Right atrium auricular region (tissue), 2 donors: ENCODE data around the gene ITM2C. TPM values are rescaled to one million over a fixed set of nuclear protein-coding genes. Genes with fewer than 3 reads are reported as not detected.

Experiments
- DNase-seq: peaks from one replicate; pipeline ENCODE4 v3.0.0-alpha.2; 2019; ENCODE audit warnings: low spot score
- H3K27ac ChIP-seq, 2 donors: fragments of 200-600 bp; sonication (generic); 1 replicate in 1 of 2; 2 replicates in 1 of 2; pipeline ENCODE4 v1.5.1; 2016 to 2019
- H3K27me3 ChIP-seq, 2 donors: fragments of 200-600 bp; sonication (generic); one replicate each; pipeline versions ENCODE4 v1.5.1 to v1.6.0; 2017 to 2019
- H3K36me3 ChIP-seq: fragments of 200-600 bp; sonication (generic); one replicate; pipeline ENCODE4 v1.5.1; 2016
- H3K4me1 ChIP-seq, 2 donors: fragments of 200-600 bp; sonication (generic); one replicate each; pipeline versions ENCODE4 v1.5.1 to v1.6.0; 2017 to 2019
- H3K4me3 ChIP-seq, 2 donors: fragments of 200-600 bp; sonication (generic); 1 replicate in 1 of 2; 2 replicates in 1 of 2; pipeline ENCODE4 v1.5.1; 2017 to 2019; ENCODE audit warnings: mild to moderate bottlenecking in 1 of 2, moderate library complexity in 1 of 2
- H3K9me3 ChIP-seq, 2 donors: fragments of 200-600 bp; sonication (generic); one replicate each; pipeline ENCODE4 v1.5.1; 2019
- total RNA-seq, 2 donors: library from RNA; depleted of rRNA; stranded (reverse); fragments of >200 nt; gene quantifications; one replicate each; pipeline ENCODE4 v1.1.0, GENCODE V29; 2016
- TF ChIP-seq, protein P1 (sequence below), 2 donors: fragments of 200-600 bp; sonication (generic); IDR thresholded peaks; one replicate each; pipeline ENCODE4 v1.5.1; 2019; ENCODE audit warnings: antibody characterized with exemption in 2 of 2

ITM2C gene
- total RNA-seq, 2 donors from 2014 or later: 35.8 to 38.3 TPM

- TF ChIP-seq, protein P1, sequence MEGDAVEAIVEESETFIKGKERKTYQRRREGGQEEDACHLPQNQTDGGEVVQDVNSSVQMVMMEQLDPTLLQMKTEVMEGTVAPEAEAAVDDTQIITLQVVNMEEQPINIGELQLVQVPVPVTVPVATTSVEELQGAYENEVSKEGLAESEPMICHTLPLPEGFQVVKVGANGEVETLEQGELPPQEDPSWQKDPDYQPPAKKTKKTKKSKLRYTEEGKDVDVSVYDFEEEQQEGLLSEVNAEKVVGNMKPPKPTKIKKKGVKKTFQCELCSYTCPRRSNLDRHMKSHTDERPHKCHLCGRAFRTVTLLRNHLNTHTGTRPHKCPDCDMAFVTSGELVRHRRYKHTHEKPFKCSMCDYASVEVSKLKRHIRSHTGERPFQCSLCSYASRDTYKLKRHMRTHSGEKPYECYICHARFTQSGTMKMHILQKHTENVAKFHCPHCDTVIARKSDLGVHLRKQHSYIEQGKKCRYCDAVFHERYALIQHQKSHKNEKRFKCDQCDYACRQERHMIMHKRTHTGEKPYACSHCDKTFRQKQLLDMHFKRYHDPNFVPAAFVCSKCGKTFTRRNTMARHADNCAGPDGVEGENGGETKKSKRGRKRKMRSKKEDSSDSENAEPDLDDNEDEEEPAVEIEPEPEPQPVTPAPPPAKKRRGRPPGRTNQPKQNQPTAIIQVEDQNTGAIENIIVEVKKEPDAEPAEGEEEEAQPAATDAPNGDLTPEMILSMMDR (IDR thresholded peaks at IDR 0.05): no peak
- Histone ChIP-seq H3K27me3 (no peaks in the 10 kb centered on the region), H3K4me3 (no peak overlapping the region), H3K36me3 (peaks cover 4% of the 10 kb centered on the region), H3K27ac (no peak overlapping the region), H3K9me3 (no peaks in the 10 kb centered on the region), H3K4me1 (peaks cover 0 to 23% of the 10 kb centered on the region in 2 donors)
- no peak for DNase-seq
These were observed 7.6 kb downstream of the ITM2C start for GRCh38 chr2:230872151-230872967.

DNA sequence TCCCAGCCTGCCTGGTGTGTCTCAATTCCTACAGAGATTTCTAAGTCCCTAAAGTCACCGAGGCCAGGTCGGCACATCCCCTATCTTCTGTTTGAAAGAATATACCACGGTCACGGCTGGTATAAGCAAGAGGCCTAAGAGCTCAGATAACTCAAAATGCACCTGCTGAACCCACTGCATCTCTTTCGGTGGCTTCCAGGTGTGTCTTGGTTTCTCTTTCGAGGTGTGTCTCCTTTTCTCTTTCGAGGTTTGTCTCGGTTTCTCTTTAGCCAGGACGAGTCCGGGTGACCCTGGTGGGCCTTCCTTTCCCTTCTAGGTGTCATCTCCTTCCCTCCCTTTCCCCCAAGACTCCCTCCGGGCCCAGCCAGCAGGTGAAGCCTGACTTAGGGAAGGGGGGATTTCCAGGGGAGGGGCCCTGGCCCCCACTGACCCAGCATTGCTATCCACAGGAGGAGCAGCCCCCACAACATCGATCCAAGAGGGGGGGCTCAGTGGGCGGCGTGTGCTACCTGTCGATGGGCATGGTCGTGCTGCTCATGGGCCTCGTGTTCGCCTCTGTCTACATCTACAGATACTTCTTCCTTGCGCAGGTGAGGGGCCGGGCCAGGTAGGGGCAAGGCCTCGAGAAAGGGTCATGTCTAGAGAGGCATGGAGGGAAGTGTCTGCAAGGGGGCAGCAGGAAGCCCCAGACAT is 8.4 kb downstream of the ITM2C start:
- H3K4me3 ChIP-seq: no peak overlapping the region
- no peaks in the 10 kb centered on the region for H3K27me3 ChIP-seq
- H3K9me3 ChIP-seq: no peaks in the 10 kb centered on the region
- no peak for DNase-seq
- TF ChIP-seq, protein P1 (IDR thresholded peaks at IDR 0.05): no peak
- peaks cover 0 to 20% of the 10 kb centered on the region in 2 donors for H3K4me1 ChIP-seq
- peaks cover 4% of the 10 kb centered on the region for H3K36me3 ChIP-seq
- H3K27ac ChIP-seq: no peak overlapping the region

DNA sequence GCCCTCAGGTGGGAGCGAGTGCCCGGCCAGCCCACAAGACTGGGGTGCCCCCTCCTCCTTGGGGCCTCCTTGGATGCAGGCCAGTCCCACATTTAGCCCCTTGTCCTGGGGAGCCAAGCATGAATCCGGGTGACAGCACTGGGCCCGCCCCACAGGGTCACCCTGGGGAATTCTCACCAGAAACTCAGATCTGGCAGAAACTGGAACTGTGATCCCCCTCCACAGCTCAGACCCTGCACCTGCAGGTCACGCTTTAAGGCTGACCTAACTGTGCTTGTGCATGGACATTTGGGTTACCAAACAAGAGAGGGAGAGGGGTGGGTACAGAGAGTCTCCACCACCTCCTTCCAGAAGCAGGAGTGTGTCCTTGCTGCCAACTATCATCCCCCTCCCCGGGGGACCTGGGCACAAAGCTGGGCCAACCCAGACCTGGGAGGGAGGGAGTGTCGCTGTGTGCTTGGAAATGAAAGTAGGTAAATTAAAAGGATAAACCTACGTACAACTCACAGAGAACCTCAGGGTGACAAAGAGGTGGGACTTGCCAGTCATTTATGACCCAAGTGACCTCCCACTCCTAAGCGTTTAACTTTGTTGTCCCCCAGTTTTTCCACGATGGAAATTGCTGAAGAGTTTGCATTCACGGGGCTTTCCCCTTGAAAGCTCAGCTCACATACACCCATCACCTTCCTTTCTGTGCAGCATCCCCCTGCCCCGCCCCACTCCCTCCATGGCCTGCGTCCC is 9.1 kb downstream of the ITM2C start:
- Histone ChIP-seq H3K4me1 (peaks cover 0 to 14% of the 10 kb centered on the region in 2 donors), H3K4me3 (no peak overlapping the region), H3K9me3 (no peaks in the 10 kb centered on the region), H3K27ac (no peak overlapping the region), H3K27me3 (no peaks in the 10 kb centered on the region), H3K36me3 (peaks cover 4% of the 10 kb centered on the region)
- no peak for DNase-seq
- TF ChIP-seq, protein P1 (IDR thresholded peaks at IDR 0.05): no peak

DNA sequence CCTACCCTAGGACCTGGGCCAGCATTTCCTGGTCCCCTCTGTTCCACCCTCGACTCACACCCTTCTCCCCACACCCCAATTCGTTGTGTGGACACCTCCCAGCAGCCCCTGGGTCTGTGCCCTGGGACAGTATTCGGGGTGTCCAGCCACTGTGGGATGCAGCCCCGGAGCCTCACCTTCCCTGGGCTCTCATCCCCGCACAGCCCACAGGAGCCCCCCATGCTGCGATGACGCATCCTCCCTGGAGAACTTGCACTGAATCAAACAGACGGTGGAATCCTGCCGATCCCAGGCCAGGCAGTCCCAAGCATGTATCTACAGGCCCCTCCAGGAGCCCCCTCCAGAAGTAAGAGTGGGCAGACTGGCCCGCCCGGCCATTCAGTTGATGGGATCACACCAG is 9.7 kb downstream of the ITM2C start:
- Histone ChIP-seq H3K27me3 (no peaks in the 10 kb centered on the region), H3K4me1 (peaks cover 0 to 14% of the 10 kb centered on the region in 2 donors), H3K4me3 (no peak overlapping the region), H3K27ac (no peak overlapping the region), H3K9me3 (no peaks in the 10 kb centered on the region), H3K36me3 (peaks cover 4% of the 10 kb centered on the region)
- DNase-seq: no peak
- TF ChIP-seq, protein P1 (IDR thresholded peaks at IDR 0.05): no peak

DNA sequence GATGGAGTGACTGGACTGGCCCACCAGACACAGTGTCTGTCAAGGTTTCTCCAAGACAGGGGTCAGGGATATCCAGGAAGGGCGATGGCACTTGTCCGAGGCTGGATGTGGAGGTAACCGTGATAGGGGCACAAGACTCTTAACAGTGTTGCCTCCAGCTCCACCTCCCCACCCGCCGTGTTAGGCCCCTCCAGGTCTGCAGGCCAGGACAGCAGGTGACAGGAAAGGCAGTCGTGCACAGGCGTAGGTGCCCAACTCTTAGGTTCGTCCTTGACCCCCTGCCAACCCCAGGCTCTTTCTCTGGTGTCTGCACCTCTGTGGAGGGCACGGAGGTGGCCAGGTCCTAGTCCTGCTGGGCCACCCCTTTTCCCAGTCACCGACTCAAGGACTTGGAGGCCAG is 10.1 kb downstream of the ITM2C start:
- DNase-seq: no peak
- H3K36me3 ChIP-seq: peaks cover 4% of the 10 kb centered on the region

More for the DNA sequence above, 10.1 kb downstream of the ITM2C start:
- no peaks in the 10 kb centered on the region for H3K27me3 ChIP-seq
- H3K4me1 ChIP-seq: peaks cover 0 to 14% of the 10 kb centered on the region in 2 donors
- no peak overlapping the region for H3K4me3 ChIP-seq
- no peak overlapping the region for H3K27ac ChIP-seq
- TF ChIP-seq, protein P1 (IDR thresholded peaks at IDR 0.05): no peak
- no peaks in the 10 kb centered on the region for H3K9me3 ChIP-seq
